ENCODE results near the gene SCP2D1. TPM values are rescaled to one million over a fixed set of nuclear protein-coding genes. Genes with fewer than 3 reads are reported as not detected.

The SCP2D1 gene
- total RNA-seq, 1 experiment from 2014 or later: not detected

DNA sequence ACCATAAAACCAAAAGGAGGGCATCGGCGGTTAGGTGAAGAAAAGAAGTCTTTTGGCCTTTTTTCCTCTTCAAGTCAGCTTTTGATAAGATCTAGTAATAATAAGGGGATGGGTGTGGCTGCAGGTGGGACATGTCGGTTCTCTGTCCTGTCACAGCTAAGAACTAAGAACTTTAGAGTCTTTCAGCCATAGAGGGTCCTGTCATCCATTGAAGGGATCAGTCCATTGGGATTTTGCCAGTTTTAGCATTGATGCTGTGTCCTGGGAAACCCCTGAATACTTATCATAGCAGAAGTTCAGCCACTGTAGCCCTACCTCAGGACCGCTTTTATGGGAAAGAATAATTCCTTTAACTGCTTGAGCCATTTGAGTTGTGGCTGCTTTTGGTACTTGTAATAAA is 18.2 kb upstream of the SCP2D1 start:
- peak overlapping the region; percentile 98 for H3K27ac ChIP-seq
- peak; percentile 30 to 65 for DNase-seq
- H3K4me1 ChIP-seq: peaks cover 19% of the 10 kb centered on the region
- H3K27me3 ChIP-seq: no peaks in the 10 kb centered on the region
- H3K36me3 ChIP-seq: no peaks in the 10 kb centered on the region
- no peaks in the 10 kb centered on the region for H3K9me3 ChIP-seq (replicated peaks)
- H3K4me3 ChIP-seq: peak overlapping the region; percentile 71

DNA sequence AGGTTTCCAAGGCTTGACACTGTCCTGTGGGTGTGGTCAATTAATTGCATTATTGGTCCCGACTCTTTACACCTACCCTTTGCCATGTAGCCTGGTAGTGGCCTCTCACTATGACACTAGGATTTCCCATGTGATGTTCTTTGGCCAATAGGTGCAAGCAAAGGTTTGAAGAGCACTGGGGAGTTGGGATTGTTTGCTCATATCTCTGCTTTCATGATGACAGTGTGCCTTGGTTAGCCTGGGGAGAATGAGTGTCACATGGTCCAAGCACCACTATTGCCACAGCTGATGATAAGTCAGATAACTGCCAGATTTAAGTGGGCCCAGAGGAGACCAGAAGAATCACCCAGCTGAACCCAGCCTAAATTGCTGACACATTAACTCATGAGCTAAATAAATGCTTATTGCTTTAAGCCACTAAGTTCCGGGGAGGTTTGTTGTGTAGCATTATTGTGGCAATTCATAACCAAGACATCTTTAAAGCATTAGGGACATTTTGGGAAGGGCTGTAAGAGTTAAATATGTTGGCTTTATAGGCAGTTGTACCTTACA is 17.2 kb upstream of the SCP2D1 start:
- Histone ChIP-seq H3K36me3 (no peaks in the 10 kb centered on the region), H3K4me3 (no peak overlapping the region), H3K4me1 (peaks cover 19% of the 10 kb centered on the region), H3K9me3 (replicated peaks) (no peaks in the 10 kb centered on the region), H3K27ac (no peak overlapping the region), H3K27me3 (no peaks in the 10 kb centered on the region)
- DNase-seq: no peak

DNA sequence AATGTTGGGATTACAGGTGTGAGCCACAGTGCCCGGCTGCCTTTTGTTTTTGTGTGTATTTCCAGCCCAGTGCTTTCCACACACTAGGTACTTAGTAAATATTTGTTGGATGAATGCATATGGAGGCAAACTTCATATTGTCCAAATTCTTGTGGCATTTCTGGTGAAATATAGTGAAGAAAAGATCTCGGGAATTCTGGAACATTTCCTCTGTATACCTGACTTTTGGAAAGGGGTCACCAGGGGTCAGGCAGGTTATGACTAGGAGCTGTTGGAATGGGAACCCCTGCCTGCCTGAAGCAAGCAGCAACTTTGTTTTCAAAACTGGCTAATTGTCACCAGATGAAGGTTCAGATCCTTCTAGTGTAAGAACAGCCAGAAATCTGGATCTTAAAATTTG is 12.1 kb upstream of the SCP2D1 start:
- Histone ChIP-seq H3K4me1 (peaks cover 13% of the 10 kb centered on the region), H3K27me3 (no peaks in the 10 kb centered on the region), H3K27ac (no peak overlapping the region), H3K36me3 (no peaks in the 10 kb centered on the region), H3K4me3 (no peak overlapping the region), H3K9me3 (replicated peaks) (peaks cover 3% of the 10 kb centered on the region; the same call in 1 of the 2 replicates)
- no peak for DNase-seq

DNA sequence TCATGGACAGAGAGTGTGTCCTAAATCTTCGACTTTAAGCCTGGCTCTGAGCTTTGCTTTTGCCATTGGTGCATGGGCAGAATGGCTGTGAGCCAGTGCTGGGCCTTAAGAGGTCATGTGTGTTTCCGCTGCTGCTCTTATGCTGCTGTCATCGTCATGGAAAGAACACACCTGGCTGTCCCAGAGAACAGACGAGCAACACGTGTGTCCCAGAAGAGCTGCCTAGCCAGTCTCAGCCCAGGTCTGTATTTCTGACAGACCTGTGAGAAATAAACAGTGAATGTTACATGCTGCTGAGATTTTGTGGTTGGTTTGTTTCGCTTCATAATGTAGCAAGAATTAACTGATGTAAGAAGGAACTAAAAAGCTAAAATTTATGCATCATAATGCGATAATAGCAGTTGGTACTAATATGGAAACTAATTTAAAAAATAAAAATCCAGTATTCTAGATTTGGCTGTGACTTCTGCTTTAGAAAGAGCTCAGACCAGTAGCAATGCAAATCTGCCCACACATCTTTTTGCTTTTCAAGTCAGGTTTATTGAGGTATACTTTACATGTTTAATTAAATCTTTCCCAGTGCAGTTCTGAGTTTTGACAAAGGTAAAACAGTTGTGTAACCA is 11.5 kb upstream of the SCP2D1 start:
- peaks cover 3% of the 10 kb centered on the region; the same call in 1 of the 2 replicates for H3K9me3 ChIP-seq (replicated peaks)
- H3K27me3 ChIP-seq: no peaks in the 10 kb centered on the region
- H3K27ac ChIP-seq: no peak overlapping the region
- DNase-seq: no peak
- H3K36me3 ChIP-seq: no peaks in the 10 kb centered on the region
- peaks cover 13% of the 10 kb centered on the region for H3K4me1 ChIP-seq
- H3K4me3 ChIP-seq: no peak overlapping the region

DNA sequence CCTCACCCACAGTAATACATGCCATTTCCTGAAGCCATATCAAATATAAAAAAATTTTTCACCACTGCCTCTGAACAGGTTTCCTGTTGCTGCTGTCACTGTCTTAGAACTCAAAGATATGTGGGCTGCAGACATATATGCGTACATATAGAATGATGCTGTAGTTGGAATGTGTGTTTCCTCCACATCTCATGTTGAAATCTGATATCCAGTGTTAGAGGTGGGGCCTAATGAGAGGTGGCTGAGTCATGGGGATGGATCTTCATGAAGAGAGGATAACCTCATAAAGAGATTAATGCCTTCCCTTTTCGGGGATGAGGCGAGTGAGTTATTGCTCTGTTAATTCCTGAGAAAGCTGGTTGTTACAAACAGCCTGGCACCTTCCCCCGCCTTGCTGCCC is 7.7 kb upstream of the SCP2D1 start:
- peaks cover 13% of the 10 kb centered on the region for H3K4me1 ChIP-seq
- no peak overlapping the region for H3K27ac ChIP-seq
- 0 out of 2 replicates have a peak, but pooled peaks cover under 1% of the 10 kb centered on the region for H3K27me3 ChIP-seq
- no peaks in the 10 kb centered on the region for H3K36me3 ChIP-seq
- peak; percentile 34 to 61 for DNase-seq
- H3K9me3 ChIP-seq (replicated peaks): peaks cover 3% of the 10 kb centered on the region; the same call in 1 of the 2 replicates
- H3K4me3 ChIP-seq: no peak overlapping the region

DNA sequence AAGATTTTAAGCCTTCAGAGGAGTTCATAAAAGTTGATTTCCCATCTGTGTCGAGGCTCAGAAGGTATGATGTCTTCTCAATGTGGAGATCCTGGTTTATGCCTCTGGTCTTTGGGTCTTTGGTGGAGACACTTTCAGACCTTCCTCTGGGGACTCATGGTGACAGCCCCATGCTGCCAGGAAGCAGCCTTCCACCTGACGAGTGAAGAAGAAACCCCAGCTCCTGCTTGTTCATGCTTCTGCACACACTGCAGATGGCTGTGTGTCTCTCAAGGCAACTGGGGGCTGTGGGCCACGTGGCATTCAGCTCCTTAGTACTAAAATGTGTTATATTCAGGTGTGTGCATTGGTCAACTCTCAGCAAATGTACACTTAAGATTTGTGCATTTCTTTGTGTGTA is 4.9 kb upstream of the SCP2D1 start:
- Histone ChIP-seq H3K27me3 (0 out of 2 replicates have a peak, but pooled peaks cover 3% of the 10 kb centered on the region), H3K36me3 (no peaks in the 10 kb centered on the region)

DNA sequence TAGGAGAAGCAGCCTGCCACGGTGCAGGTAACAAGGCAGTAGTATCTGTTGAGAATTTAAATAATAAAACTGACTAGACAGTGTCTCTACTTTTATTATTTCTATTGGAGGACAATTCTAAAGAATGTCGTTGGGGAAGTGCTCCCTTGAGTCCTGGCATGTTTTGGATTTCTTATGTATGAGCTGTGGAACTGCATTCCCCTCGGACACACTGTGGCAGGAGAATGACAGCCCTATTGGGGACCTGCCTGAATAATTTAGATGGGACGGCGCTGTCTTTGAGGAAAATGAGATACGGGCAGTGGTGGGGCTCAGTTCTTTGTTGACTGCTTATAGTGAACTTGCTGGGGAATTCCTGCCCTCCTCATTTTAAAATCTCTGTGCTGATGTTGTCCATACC is 2.4 kb upstream of the SCP2D1 start:
- Histone ChIP-seq H3K4me3 (no peak overlapping the region), H3K27ac (no peak overlapping the region), H3K36me3 (no peaks in the 10 kb centered on the region), H3K4me1 (peaks cover 3% of the 10 kb centered on the region), H3K27me3 (0 out of 2 replicates have a peak, but pooled peaks cover 3% of the 10 kb centered on the region), H3K9me3 (replicated peaks) (no peaks in the 10 kb centered on the region; the same call in 1 of the 2 replicates)
- no peak for DNase-seq

More for the DNA sequence above, 4.9 kb upstream of the SCP2D1 start:
- Histone ChIP-seq H3K4me1 (peaks cover 13% of the 10 kb centered on the region), H3K27ac (no peak overlapping the region), H3K9me3 (replicated peaks) (peaks cover 3% of the 10 kb centered on the region; the same call in 1 of the 2 replicates), H3K4me3 (no peak overlapping the region)
- no peak for DNase-seq

DNA sequence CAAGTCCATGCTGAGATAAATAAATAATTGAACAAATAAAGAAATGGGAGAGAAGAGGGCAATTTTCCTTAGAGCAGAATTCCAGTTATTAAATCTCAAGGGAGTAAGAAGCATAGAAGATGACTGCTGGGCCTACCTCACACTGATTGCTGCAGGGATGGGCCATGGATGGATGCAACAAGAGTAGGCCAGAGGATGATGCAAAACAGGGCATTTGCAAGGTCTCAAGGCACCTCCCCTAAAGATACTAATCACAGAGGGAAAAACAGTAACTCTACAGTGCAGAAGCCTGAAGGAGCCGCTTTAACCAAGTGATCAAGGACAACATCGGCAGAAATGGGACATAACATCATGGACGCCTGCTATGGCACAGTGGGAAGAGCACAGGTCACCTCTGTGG is 1.7 kb upstream of the SCP2D1 start:
- H3K4me3 ChIP-seq: no peak overlapping the region
- H3K36me3 ChIP-seq: no peaks in the 10 kb centered on the region
- no peak overlapping the region for H3K27ac ChIP-seq
- H3K27me3 ChIP-seq: 0 out of 2 replicates have a peak, but pooled peaks cover 3% of the 10 kb centered on the region
- no peaks in the 10 kb centered on the region; the same call in 1 of the 2 replicates for H3K9me3 ChIP-seq (replicated peaks)
- H3K4me1 ChIP-seq: no peaks in the 10 kb centered on the region
- DNase-seq: no peak

DNA sequence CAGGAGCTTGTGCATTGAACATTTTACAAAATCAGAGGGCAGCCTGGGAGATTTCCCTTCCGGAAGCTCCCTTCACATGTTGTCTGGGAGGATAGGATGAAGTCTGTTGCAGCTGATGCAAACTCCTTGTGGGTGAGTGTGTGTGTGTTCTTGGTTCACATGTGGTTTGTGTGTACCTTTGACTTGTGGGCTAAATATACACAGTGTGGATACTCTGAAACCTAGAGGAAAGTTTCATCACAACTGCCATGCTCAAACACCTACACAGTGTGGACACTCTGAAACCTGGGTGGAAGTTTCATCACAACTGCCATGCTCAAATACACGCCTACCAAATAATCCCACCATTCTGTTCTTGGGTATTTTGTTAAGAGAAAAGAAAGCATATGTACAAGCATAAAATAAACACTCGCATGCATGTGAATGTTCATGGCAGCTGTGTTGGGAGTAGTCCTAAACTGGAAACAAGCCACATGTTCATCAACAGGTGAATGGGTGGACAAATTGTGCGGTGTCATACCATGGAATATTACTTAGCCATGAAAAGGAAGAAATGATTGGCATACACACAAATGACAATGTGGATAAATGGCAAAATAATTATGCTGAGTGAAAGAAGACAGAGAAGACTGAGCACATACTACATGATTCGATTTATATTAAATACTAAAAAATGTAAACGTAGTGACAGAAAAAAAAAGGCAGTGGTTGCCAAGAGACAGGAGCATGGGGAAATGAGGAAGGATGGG is 1.8 kb downstream of the SCP2D1 start:
- H3K36me3 ChIP-seq: no peaks in the 10 kb centered on the region
- no peak overlapping the region for H3K4me3 ChIP-seq
- H3K27me3 ChIP-seq: 0 out of 2 replicates have a peak, but pooled peaks cover 3% of the 10 kb centered on the region
- no peak overlapping the region for H3K27ac ChIP-seq
- H3K4me1 ChIP-seq: peaks cover 2% of the 10 kb centered on the region; the same call in 1 of the 2 replicates
- peaks cover 3% of the 10 kb centered on the region; the same call in 1 of the 2 replicates for H3K9me3 ChIP-seq (replicated peaks)
- no peak for DNase-seq

DNA sequence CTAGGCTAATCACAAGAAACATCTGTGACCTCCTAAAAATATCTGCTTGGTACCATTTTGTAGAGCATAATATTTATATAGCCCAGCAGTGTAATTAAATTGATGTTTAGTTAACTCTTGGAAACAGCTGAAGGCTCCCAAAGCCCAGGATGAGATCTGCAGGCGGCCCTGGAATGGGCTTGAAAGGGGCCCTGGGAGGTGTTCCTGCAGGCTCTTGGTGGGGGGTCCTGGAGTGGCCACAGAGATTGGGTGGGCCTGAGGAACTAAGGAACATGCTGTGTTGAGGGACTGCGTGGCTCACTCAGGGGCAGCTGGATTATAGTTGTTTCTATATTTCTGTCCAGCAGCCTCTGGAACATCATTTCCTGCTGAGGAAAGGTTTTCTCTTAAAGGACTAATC is 9.2 kb downstream of the SCP2D1 start:
- Histone ChIP-seq H3K27me3 (no peaks in the 10 kb centered on the region), H3K27ac (peak overlapping the region; percentile 3; the same call in 1 of the 2 replicates), H3K4me3 (no peak overlapping the region), H3K36me3 (no peaks in the 10 kb centered on the region), H3K9me3 (replicated peaks) (0 out of 2 replicates have a peak, but pooled peaks cover 3% of the 10 kb centered on the region), H3K4me1 (peaks cover 21% of the 10 kb centered on the region)
- DNase-seq: peak; percentile 72

DNA sequence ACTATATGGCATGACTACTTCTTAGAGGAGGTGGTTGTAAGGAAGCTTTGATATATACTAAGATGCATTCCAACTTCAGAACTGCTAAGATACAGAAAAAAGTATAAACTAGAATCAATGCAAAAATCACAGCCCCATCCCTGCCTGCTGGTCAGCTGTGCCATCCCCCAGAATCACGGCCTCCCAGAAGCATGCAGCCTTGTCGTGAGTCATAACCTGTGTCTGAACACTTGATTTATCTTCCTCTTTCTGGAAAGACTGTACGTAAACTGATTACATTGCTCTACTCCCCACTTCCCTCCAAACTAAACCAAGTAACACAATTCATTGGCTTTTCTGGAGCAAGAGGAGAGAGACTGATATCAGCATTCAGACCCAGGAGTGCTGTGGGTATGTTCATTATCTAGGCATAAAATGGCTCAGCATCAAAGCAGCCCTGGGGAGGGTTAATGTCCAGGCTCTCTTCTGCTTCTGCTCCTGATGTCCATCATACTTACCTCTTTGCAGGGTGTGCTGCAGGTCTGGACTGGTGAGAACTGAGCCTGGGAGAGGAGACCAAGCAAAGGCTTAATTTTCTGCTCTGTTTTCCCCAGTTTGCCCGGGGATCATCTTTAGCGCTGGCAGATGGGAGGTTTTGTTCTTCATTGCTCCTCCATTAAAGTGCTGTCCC is 18.4 kb downstream of the SCP2D1 start:
- H3K27ac ChIP-seq: no peak overlapping the region
- H3K4me3 ChIP-seq: no peak overlapping the region
- DNase-seq: no peak
- peaks cover 11% of the 10 kb centered on the region for H3K4me1 ChIP-seq
- H3K9me3 ChIP-seq (replicated peaks): no peaks in the 10 kb centered on the region; the same call in 1 of the 2 replicates
- no peaks in the 10 kb centered on the region for H3K27me3 ChIP-seq
- H3K36me3 ChIP-seq: no peaks in the 10 kb centered on the region

DNA sequence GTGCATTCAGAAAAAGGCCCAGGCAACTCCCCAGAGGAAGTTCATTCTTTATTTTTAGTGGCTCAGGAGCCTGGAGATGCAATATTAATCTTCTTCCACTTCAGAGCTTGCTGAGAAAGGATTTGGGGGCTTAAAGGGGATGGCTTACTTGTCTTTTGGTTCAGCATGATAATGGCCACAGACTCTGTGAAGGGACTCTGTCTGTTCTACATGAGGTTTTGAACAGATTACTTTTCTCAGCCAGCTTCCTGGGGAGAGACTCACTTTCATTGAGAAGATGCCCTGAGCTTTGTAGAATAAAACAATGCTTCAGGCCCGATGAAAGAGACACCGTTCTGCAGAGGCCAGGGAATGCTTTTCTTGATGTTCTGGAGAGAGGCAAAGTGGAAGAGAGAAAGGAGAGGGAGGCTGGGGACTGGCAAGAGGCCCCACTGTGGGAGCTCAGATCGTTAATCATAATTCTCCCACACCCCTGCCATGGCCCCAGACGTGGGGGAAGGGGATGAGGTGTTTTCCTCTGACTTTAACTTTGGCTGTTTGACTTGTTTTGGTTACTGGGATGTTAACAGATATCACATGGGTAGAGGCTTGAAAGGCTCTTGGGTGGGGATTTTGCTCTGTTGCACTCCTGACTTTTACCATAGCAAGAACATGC is 19.1 kb downstream of the SCP2D1 start:
- Histone ChIP-seq H3K4me1 (peaks cover 11% of the 10 kb centered on the region), H3K27ac (no peak overlapping the region), H3K27me3 (no peaks in the 10 kb centered on the region), H3K36me3 (no peaks in the 10 kb centered on the region), H3K4me3 (no peak overlapping the region), H3K9me3 (replicated peaks) (peaks cover 2% of the 10 kb centered on the region)
- DNase-seq: no peak

DNA sequence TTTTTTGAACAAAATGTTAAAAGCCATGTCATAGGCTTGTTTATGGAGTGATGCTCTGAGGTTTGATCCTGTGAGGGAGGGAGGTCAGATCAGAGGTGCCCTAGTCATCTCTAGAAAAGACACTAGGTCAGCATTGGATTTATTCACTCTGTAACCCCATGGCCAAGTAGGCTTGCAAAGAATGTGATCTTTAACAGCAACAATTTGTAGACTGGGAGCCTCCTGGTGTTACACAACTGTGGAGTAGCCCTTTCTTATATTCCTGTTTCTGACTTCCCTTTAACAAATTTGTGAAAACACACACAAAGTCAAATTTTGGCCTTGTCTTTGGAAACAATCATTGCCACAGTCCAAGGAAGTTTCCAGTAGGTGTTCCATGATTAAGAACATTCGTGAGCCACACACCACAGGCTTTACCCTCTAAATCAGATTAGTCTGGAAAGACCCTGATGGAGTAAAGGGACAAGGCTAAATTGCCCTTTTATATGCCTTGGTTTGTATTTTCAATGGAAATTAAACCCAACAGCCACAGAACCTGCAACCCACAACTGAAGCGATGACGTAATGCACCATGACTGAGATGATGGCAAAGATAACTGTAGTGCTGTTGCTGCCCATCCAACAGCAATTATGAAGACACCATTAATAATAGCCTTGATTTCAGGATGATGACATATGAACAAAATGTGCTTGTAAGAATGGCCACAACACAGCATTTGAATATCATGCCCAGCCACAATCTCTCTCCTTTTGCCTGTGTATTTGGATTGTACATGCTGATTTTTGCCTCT is 22.1 kb downstream of the SCP2D1 start:
- no peak overlapping the region for H3K4me3 ChIP-seq
- peaks cover 19% of the 10 kb centered on the region for H3K4me1 ChIP-seq
- H3K27ac ChIP-seq: peak overlapping the region; percentile 26; the same call in 1 of the 2 replicates
- H3K36me3 ChIP-seq: no peaks in the 10 kb centered on the region
- H3K27me3 ChIP-seq: no peaks in the 10 kb centered on the region
- DNase-seq: peak; percentile 50 to 51
- peaks cover 9% of the 10 kb centered on the region for H3K9me3 ChIP-seq (replicated peaks)

All from SJCRH30 (cell line).